Activated CD4-positive, alpha-beta T cell treated with anti-CD3 and anti-CD28 coated beads, Interleukin-2, amount 10 ng/mL, durations not matched to agents 24 days and 14 days (primary cell): Measurements from ENCODE around the gene TRIM45. TPM values are rescaled to one million over a fixed set of nuclear protein-coding genes. Genes with fewer than 3 reads are reported as not detected.

Experiments used
- DNase-seq: peaks from one replicate; pipeline ENCODE4 v3.0.0; 2022
- H3K27ac Mint-ChIP-seq: one replicate; pipeline ENCODE4 v1.8.0; 2022; ENCODE audit warnings: mild to moderate bottlenecking, mixed read lengths
- H3K27me3 Mint-ChIP-seq: one replicate; pipeline ENCODE4 v1.8.0; 2022; ENCODE audit warnings: mixed read lengths
- H3K36me3 Mint-ChIP-seq: one replicate; pipeline ENCODE4 v1.8.0; 2022; ENCODE audit warnings: low read depth, mild to moderate bottlenecking, mixed read lengths
- H3K4me1 Mint-ChIP-seq: one replicate; pipeline ENCODE4 v1.8.0; 2021; ENCODE audit warnings: mixed read lengths
- H3K4me3 Mint-ChIP-seq: one replicate; pipeline ENCODE4 v1.8.0; 2022; ENCODE audit warnings: mild to moderate bottlenecking, moderate library complexity, mixed read lengths
- H3K9me3 Mint-ChIP-seq: one replicate; pipeline ENCODE4 v1.8.0; 2021; ENCODE audit warnings: mixed read lengths
- intact Hi-C: fragments of 100-400 bp; cut with micrococcal nuclease; formaldehyde crosslinking; loops from one replicate; pipeline ENCODE4 v1.15.1; 2023
- total RNA-seq: library from RNA; stranded (reverse); gene quantifications from 2 replicates; pipeline ENCODE4 v1.2.3, GENCODE V29; 2022

TRIM45 gene
- total RNA-seq, 1 donor from 2014 or later, result 0.98 TPM

DNA sequence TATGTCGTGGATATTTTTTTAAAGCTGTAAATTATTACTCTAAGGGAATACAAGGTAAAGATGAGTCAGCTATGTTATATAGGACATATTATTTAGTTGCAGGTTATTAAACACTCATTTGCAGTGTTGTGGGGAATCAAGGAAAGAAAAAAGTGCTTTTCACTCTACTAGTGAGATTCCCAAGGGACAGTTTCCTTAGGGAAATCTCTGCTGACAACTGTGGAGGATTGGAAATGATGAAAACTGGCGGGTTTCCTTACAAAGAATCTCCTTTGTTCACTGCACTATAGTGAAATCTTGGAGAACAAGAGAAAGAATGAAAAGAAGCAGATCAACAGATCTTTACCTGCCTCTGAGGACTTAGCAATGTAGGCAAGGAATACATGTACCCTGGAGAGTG is 24.5 kb upstream of the TRIM45 start:
- Mint-ChIP-seq H3K36me3 (no peaks in the 10 kb centered on the region), H3K4me1 (peaks cover 4% of the 10 kb centered on the region), H3K27ac (no peak overlapping the region), H3K27me3 (peaks cover 29% of the 10 kb centered on the region), H3K4me3 (no peak overlapping the region), H3K9me3 (peaks cover 3% of the 10 kb centered on the region)
- DNase-seq, result no peak
- intact Hi-C loops, result no loop called here

GRCh38 chr1:117143871-117144270 is 22.3 kb upstream of the TRIM45 start:
- intact Hi-C loops, result no loop called here
- H3K27me3 Mint-ChIP-seq, result peaks cover 28% of the 10 kb centered on the region
- H3K9me3 Mint-ChIP-seq, result no peaks in the 10 kb centered on the region
- H3K4me3 Mint-ChIP-seq, result no peak overlapping the region
- H3K4me1 Mint-ChIP-seq, result peaks cover 4% of the 10 kb centered on the region
- DNase-seq, result no peak
- no peaks in the 10 kb centered on the region for H3K36me3 Mint-ChIP-seq
- no peak overlapping the region for H3K27ac Mint-ChIP-seq

- intact Hi-C loops, result no loop called here
- H3K36me3 Mint-ChIP-seq, result no peaks in the 10 kb centered on the region
- no peak overlapping the region for H3K27ac Mint-ChIP-seq
- no peaks in the 10 kb centered on the region for H3K9me3 Mint-ChIP-seq
- peaks cover 22% of the 10 kb centered on the region for H3K27me3 Mint-ChIP-seq
- no peak for DNase-seq
- peaks cover 4% of the 10 kb centered on the region for H3K4me1 Mint-ChIP-seq
- H3K4me3 Mint-ChIP-seq, result no peak overlapping the region
Observed at GRCh38 chr1:117143172-117143571, 21.6 kb upstream of the TRIM45 start.

- Mint-ChIP-seq H3K4me1 (peaks cover 4% of the 10 kb centered on the region), H3K4me3 (no peak overlapping the region), H3K36me3 (no peaks in the 10 kb centered on the region), H3K27me3 (peaks cover 21% of the 10 kb centered on the region), H3K9me3 (no peaks in the 10 kb centered on the region), H3K27ac (no peak overlapping the region)
- no peak for DNase-seq
- intact Hi-C loops, result no loop called here
Observed at GRCh38 chr1:117142200-117142599, 20.7 kb upstream of the TRIM45 start.

DNA sequence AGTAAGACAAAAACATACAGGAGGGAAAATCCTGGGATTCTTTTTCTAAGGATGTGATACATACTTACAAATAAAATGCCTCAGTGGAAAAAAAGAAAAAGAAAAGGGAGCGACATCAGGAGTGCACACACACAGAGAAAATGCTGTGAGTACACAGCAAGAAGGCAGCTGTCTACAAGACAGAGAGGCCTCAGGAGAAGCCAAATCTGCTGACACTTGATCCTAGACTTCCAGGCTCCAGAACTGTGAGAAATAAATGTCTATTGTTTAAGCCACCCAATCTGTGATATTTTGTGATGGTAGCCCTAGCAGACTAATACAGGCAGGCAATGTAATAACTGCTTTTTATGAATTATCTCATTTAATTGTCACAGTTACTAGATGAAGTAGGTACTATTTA is 17.0 kb upstream of the TRIM45 start:
- Mint-ChIP-seq H3K9me3 (no peaks in the 10 kb centered on the region), H3K4me1 (no peaks in the 10 kb centered on the region), H3K36me3 (no peaks in the 10 kb centered on the region), H3K27ac (no peak overlapping the region), H3K4me3 (no peak overlapping the region), H3K27me3 (peaks cover 17% of the 10 kb centered on the region)
- intact Hi-C loops, result no loop called here
- DNase-seq, result no peak

DNA sequence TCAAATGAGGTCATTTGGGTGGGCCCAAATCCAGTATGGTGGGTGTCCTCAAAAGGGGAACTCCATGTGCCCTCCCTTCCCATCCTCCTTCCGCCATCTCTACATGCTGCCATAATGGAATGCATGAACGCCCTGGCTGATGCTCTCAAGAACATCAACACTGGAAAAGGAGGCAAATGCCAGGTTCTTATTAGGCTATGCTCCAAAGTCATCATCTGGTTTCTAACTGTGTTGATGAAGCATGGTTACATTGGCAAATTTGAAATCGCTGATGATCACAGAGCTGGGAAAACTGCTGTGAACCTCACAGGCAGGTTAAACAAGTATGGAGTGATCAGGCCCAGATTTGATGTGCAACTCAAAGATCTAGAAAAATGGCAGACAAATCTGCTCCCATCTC is 16.6 kb upstream of the TRIM45 start:
- no peak overlapping the region for H3K27ac Mint-ChIP-seq
- H3K4me3 Mint-ChIP-seq, result no peak overlapping the region
- intact Hi-C loops, result no loop called here
- no peaks in the 10 kb centered on the region for H3K4me1 Mint-ChIP-seq
- H3K27me3 Mint-ChIP-seq, result peaks cover 18% of the 10 kb centered on the region
- H3K9me3 Mint-ChIP-seq, result no peaks in the 10 kb centered on the region
- DNase-seq, result no peak
- H3K36me3 Mint-ChIP-seq, result no peaks in the 10 kb centered on the region

DNA sequence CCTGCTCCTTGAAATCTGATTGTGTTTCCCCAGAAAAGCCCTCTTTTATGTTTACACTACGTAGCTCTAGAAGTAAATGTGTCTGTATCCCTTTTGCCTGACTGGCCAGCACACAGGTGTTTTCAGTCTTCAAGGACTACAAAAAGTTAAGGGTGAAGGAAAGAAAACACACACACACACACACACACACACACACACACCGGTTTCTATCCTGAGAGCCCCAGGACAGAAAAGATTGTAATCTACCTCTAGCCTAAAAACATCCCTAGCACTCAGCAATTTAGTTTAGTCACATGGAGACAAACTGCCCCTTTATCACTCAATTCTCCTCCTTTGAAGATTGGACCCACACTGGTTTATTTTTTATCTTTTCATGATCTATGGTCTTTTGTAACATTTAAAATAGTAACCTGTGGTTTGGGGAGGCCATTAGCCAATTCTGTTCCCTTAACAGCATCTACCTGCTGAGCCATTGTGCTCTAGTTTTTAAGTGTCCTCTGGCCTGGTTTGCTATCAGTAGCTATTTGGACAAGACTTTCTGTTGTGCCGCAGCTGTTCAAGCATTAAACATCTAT is 15.8 kb upstream of the TRIM45 start:
- H3K9me3 Mint-ChIP-seq, result no peaks in the 10 kb centered on the region
- DNase-seq, result no peak
- intact Hi-C loops, result no loop called here
- H3K4me1 Mint-ChIP-seq, result no peaks in the 10 kb centered on the region
- H3K27me3 Mint-ChIP-seq, result peaks cover 19% of the 10 kb centered on the region
- H3K36me3 Mint-ChIP-seq, result no peaks in the 10 kb centered on the region
- H3K27ac Mint-ChIP-seq, result no peak overlapping the region
- H3K4me3 Mint-ChIP-seq, result no peak overlapping the region

DNA sequence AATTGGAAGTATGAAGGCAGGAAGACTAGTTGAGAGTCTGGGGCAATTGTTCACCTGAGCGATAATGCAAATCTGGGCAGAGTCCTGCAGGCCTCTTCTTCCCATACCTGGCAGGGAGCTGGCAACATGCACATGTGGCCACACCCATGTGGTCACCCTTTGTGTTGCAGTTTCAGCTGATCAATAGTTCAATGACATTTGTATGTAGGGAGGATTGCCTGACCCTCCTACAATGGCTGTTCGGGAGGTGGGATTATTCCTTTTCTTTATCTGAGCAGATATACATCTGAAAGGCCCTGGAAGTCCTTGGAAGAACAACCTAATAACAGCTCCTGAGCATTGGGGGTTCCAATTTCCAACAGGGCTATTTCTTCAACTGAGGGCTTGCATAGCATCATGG is 15.2 kb upstream of the TRIM45 start:
- Mint-ChIP-seq H3K27me3 (peaks cover 20% of the 10 kb centered on the region), H3K4me1 (no peaks in the 10 kb centered on the region), H3K9me3 (no peaks in the 10 kb centered on the region), H3K36me3 (no peaks in the 10 kb centered on the region), H3K27ac (no peak overlapping the region), H3K4me3 (no peak overlapping the region)
- intact Hi-C loops, result no loop called here
- DNase-seq, result no peak

GRCh38 chr1:117135329-117135728 is 13.8 kb upstream of the TRIM45 start:
- no peak for DNase-seq
- H3K36me3 Mint-ChIP-seq, result no peaks in the 10 kb centered on the region
- H3K4me1 Mint-ChIP-seq, result no peaks in the 10 kb centered on the region
- H3K4me3 Mint-ChIP-seq, result no peak overlapping the region
- intact Hi-C loops, result no loop called here
- no peak overlapping the region for H3K27ac Mint-ChIP-seq
- H3K27me3 Mint-ChIP-seq, result peaks cover 19% of the 10 kb centered on the region
- H3K9me3 Mint-ChIP-seq, result no peaks in the 10 kb centered on the region

DNA sequence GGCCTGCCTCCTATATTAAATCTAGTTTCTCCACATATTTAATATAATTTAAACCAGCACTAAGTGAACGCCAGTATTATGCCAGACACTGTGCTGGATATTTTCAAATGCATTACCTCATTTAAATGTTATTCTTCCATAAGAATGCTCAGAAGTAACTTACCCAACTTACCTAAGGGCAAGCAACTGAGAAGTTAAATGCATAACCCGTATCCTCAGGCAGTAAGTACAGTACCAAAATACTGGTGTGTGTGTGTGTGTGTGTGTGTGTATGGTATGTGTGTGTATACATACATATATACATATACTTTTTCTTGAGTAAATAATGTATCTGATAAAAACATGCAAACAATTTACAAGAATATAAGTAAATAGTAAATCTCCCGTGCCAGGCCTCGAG is 9.0 kb upstream of the TRIM45 start:
- Mint-ChIP-seq H3K4me1 (no peaks in the 10 kb centered on the region), H3K4me3 (no peak overlapping the region), H3K36me3 (no peaks in the 10 kb centered on the region), H3K9me3 (no peaks in the 10 kb centered on the region), H3K27me3 (peaks cover 30% of the 10 kb centered on the region), H3K27ac (no peak overlapping the region)
- DNase-seq, result no peak
- intact Hi-C loops, result no loop called here

DNA sequence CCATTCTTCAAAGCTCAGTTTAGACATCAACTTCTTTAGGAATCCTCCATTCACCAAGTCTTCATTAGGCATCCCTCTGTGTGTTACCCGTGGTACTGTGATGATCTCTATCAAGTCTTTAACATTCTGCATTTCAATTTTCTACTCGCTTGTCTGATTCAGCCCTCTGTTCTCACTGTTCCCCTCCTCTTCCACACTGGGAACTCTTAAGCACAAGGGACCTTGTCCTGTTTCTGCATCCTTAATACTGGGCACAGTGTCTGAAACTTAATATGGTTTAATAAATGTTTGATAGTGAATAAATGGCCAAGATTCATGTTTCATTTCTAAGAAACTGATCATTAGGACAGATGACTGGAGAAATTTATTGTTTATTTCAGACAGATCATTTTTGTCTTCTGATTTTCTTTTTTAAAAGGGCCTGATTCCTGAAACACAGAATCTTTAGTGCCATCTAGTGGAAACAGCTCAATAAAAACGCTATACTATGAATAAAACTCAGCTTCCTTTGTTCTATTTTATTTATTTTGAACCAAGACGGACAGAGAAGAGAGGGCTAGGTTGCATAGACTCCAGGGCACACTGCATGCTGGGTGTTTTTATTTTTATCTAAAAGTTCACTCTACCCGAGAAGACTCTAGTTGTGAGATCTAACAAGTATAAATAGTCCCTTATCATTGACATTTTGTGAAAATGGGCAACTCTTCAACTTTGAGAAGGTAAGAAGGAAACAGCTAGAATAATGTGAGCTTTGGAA is 7.0 kb upstream of the TRIM45 start:
- no peaks in the 10 kb centered on the region for H3K36me3 Mint-ChIP-seq
- DNase-seq, result no peak
- H3K4me3 Mint-ChIP-seq, result no peak overlapping the region
- H3K9me3 Mint-ChIP-seq, result no peaks in the 10 kb centered on the region
- H3K27ac Mint-ChIP-seq, result no peak overlapping the region
- H3K27me3 Mint-ChIP-seq, result peaks cover 22% of the 10 kb centered on the region
- H3K4me1 Mint-ChIP-seq, result no peaks in the 10 kb centered on the region
- intact Hi-C loops, result loop anchor here (1.0 kb wide), 1 partner anchor 61 kb away; no protein-coding TSS in a partner anchor

DNA sequence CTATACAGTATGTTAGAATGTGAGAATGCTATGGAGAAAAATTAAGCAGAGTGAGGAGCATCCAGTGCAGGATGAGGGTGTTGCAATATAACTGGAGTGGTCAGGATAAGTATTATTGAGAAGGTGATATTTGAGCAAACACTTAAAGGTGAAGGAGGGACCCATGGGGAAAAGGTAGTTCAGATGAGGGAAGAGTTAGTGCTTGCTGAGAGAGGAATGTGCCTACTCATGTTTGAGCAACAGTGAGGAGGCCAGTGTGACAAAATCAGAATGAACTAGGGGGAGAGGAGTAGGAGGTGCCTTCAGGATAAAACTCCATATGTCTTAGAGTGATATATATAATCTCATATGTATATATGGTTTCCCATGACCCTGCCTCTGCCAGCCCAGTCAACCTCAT is 6.2 kb upstream of the TRIM45 start:
- Mint-ChIP-seq H3K4me1 (no peaks in the 10 kb centered on the region), H3K36me3 (no peaks in the 10 kb centered on the region), H3K27ac (no peak overlapping the region), H3K27me3 (peaks cover 24% of the 10 kb centered on the region), H3K4me3 (no peak overlapping the region), H3K9me3 (no peaks in the 10 kb centered on the region)
- no peak for DNase-seq
- intact Hi-C loops, result loop anchor here (1.0 to 2.0 kb wide), 2 partner anchors 60 to 559 kb away; no protein-coding TSS in a partner anchor

DNA sequence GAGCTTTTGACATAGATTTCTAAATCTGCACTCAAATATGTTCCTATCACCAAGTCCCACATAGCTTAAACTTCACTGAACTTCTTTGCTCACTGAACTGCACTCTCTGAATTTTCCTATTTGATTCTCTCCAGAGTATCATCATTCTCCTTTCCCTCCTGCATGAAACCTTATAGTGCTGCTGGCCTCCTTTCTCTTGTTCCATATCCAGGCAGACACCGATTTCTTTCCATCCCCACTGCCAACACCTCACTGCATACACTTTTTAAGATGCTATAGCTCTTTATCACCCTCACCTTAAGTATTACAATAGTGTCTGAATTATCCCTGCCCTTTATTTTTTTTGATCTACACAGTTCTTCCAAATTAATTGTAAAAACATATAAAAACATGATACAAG is 3.1 kb upstream of the TRIM45 start:
- Mint-ChIP-seq H3K27ac (no peak overlapping the region), H3K27me3 (peaks cover 26% of the 10 kb centered on the region), H3K36me3 (no peaks in the 10 kb centered on the region), H3K4me1 (peaks cover 6% of the 10 kb centered on the region), H3K9me3 (no peaks in the 10 kb centered on the region), H3K4me3 (no peak overlapping the region)
- intact Hi-C loops, result no loop called here
- no peak for DNase-seq

DNA sequence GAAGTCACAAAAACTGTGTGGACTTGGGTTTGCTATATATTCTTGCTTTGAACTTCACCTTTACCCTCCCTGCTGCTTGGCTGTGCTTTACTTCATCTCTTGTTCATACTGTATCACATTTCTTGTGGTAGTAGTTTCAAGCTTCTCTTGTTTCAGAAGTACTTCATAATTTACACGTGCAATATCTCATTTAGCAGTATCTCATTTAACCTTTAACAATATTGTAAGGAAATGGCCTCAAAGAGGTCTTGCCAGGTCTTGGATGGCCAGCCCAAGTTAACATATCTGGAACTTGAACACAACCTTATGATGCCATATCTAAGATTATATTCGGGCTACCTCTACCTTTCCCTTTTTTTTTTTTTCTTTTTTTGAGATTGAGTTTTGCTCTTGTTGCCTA is 1.7 kb upstream of the TRIM45 start:
- H3K4me1 Mint-ChIP-seq, result peaks cover 6% of the 10 kb centered on the region
- no peaks in the 10 kb centered on the region for H3K36me3 Mint-ChIP-seq
- H3K27me3 Mint-ChIP-seq, result peaks cover 21% of the 10 kb centered on the region
- H3K9me3 Mint-ChIP-seq, result no peaks in the 10 kb centered on the region
- no peak overlapping the region for H3K27ac Mint-ChIP-seq
- DNase-seq, result no peak
- intact Hi-C loops, result no loop called here
- no peak overlapping the region for H3K4me3 Mint-ChIP-seq
